Loucy (cell line): Measurements from ENCODE around the gene SYNGR2.

Experiments used
- H2AFZ ChIP-seq: fragments of 200-600 bp; sonication (generic); 2 replicates; pipeline ENCODE4 v1.6.0; 2016; ENCODE audit warnings: antibody characterized with exemption, mild to moderate bottlenecking, low read length, moderate library complexity
- H3F3A ChIP-seq: fragments of 200-600 bp; 2 replicates; pipeline ENCODE4 v1.6.0; 2016; ENCODE audit warnings: antibody characterized with exemption, low read depth, mild to moderate bottlenecking
- H3K27me3 ChIP-seq: fragments of 200-600 bp; sonication (generic); 2 replicates; pipeline ENCODE4 v1.6.1; 2014; ENCODE audit warnings: low read length, mild to moderate bottlenecking; ENCODE audit not compliant: insufficient read depth, poor library complexity, severe bottlenecking
- H3K36me3 ChIP-seq: fragments of 200-600 bp; sonication (generic); 2 replicates; pipeline ENCODE4 v1.6.1; 2016; ENCODE audit warnings: low read length; ENCODE audit not compliant: insufficient read depth
- H3K4me1 ChIP-seq: fragments of 200-600 bp; sonication (generic); 2 replicates; pipeline ENCODE4 v1.5.1; 2014; ENCODE audit warnings: low read length, mild to moderate bottlenecking; ENCODE audit not compliant: insufficient read depth, poor library complexity, severe bottlenecking
- H3K4me2 ChIP-seq: fragments of 200-600 bp; sonication (generic); 2 replicates; pipeline ENCODE4 v1.6.0; 2014; ENCODE audit warnings: antibody characterized with exemption, low read length, low read depth, mild to moderate bottlenecking; ENCODE audit not compliant: poor library complexity, severe bottlenecking
- H3K4me3 ChIP-seq: fragments of 200-600 bp; sonication (generic); 2 replicates; pipeline ENCODE4 v1.5.1; 2014; ENCODE audit warnings: low read length, mild to moderate bottlenecking, mixed read lengths; ENCODE audit not compliant: poor library complexity, severe bottlenecking
- H3K79me2 ChIP-seq: fragments of 200-600 bp; sonication (generic); 2 replicates; pipeline ENCODE4 v1.6.1; 2014; ENCODE audit warnings: low read length; ENCODE audit not compliant: insufficient read depth
- H3K9ac ChIP-seq: fragments of 200-600 bp; sonication (generic); 2 replicates; pipeline ENCODE4 v1.6.0; 2014; ENCODE audit warnings: mild to moderate bottlenecking, low read depth, low read length, moderate library complexity; ENCODE audit not compliant: poor library complexity, severe bottlenecking
- H3K9me2 ChIP-seq: fragments of 200-600 bp; sonication (generic); replicated peaks from 2 replicates; pipeline ENCODE4 v1.6.1; 2016; ENCODE audit warnings: low read depth, low read length, mixed read lengths
- H3K9me3 ChIP-seq: fragments of 200-600 bp; sonication (generic); 2 replicates; pipeline ENCODE4 v1.6.1; 2014; ENCODE audit warnings: mild to moderate bottlenecking, antibody characterized with exemption, low read length, low read depth; ENCODE audit not compliant: insufficient read depth
- H4K20me1 ChIP-seq: fragments of 200-600 bp; sonication (generic); 2 replicates; pipeline ENCODE4 v1.6.0; 2014; ENCODE audit warnings: antibody characterized with exemption, low read length, mild to moderate bottlenecking; ENCODE audit not compliant: insufficient read depth, poor library complexity, severe bottlenecking
- CTCF ChIP-seq: fragments of 200-600 bp; sonication (generic); conservative IDR thresholded peaks from 2 replicates; pipeline ENCODE4 v1.5.1; 2014; ENCODE audit warnings: mild to moderate bottlenecking, antibody characterized with exemption, low read length
- EZH2phosphoT487 ChIP-seq: fragments of 200-600 bp; IDR thresholded peaks from 2 replicates; pipeline ENCODE4 v1.6.1; 2018; ENCODE audit warnings: antibody characterized with exemption, mild to moderate bottlenecking, moderate library complexity, borderline replicate concordance

SYNGR2 gene

DNA sequence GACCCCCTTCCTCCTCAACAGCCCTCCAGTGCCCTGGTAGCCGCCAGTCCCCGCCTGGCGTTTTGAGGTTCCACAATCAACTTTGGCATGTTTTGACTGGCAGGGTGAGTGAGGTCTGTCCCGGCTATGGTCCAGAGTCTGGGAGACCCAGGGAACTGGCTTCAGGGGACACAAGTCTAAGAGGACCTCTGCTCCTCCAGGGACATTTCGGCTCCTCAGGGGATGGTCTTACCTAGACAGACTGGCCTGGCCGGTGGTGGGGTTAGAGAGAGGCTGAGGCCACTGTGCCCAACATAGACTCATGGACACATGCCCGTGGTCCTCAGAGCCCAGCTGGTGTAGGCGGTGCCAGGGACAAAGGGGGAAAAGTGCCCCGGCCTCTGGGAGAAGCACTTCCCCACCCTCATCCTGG is 35.6 kb upstream of the SYNGR2 start:
- Histone ChIP-seq H3K4me3 (peak overlapping the region; percentile 91), H3K4me1 (peaks cover 38% of the 10 kb centered on the region), H2AFZ (no peak overlapping the region), H3K27me3 (peaks cover 8% of the 10 kb centered on the region), H3K79me2 (peaks cover 79% of the 10 kb centered on the region), H3K9ac (peak overlapping the region; percentile 99), H3K9me2 (no peaks in the 10 kb centered on the region), H3K4me2 (peak overlapping the region; percentile 81), H3K36me3 (peaks cover 36% of the 10 kb centered on the region; the same call in 1 of the 2 replicates), H4K20me1 (peaks cover 53% of the 10 kb centered on the region), H3K9me3 (no peaks in the 10 kb centered on the region), H3F3A (peaks cover 13% of the 10 kb centered on the region; the same call in 1 of the 2 replicates)
- no peak for TF ChIP-seq EZH2phosphoT487
- TF ChIP-seq CTCF: no peak

- TF ChIP-seq CTCF (no peak), EZH2phosphoT487 (no peak)
- H3K9me3 ChIP-seq: no peaks in the 10 kb centered on the region
- H2AFZ ChIP-seq: no peak overlapping the region
- peaks cover 8% of the 10 kb centered on the region for H3K27me3 ChIP-seq
- peaks cover 36% of the 10 kb centered on the region; the same call in 1 of the 2 replicates for H3K36me3 ChIP-seq
- H3K9ac ChIP-seq: peak overlapping the region; percentile 99
- H3K79me2 ChIP-seq: peaks cover 73% of the 10 kb centered on the region
- peak overlapping the region; percentile 91 for H3K4me3 ChIP-seq
- H3F3A ChIP-seq: peaks cover 13% of the 10 kb centered on the region; the same call in 1 of the 2 replicates
- H3K4me1 ChIP-seq: peaks cover 36% of the 10 kb centered on the region
- H3K9me2 ChIP-seq: no peaks in the 10 kb centered on the region
- peaks cover 58% of the 10 kb centered on the region for H4K20me1 ChIP-seq
- peak overlapping the region; percentile 81 for H3K4me2 ChIP-seq
These were observed 35.0 kb upstream of the SYNGR2 start for GRCh38 chr17:78133179-78133951.

- Histone ChIP-seq H4K20me1 (peaks cover 64% of the 10 kb centered on the region), H3K9me3 (no peaks in the 10 kb centered on the region), H3K27me3 (peaks cover 8% of the 10 kb centered on the region), H3K36me3 (peaks cover 36% of the 10 kb centered on the region; the same call in 1 of the 2 replicates), H3K4me3 (peak overlapping the region; percentile 91), H3K9me2 (no peaks in the 10 kb centered on the region), H3K79me2 (peaks cover 67% of the 10 kb centered on the region), H2AFZ (no peak overlapping the region), H3K4me2 (peak overlapping the region; percentile 81), H3F3A (peaks cover 9% of the 10 kb centered on the region; the same call in 1 of the 2 replicates), H3K9ac (peak overlapping the region; percentile 11), H3K4me1 (peaks cover 31% of the 10 kb centered on the region)
- no peak for TF ChIP-seq EZH2phosphoT487
- peak; percentile 71 for TF ChIP-seq CTCF
These were observed 34.1 kb upstream of the SYNGR2 start for GRCh38 chr17:78133971-78134898.
